ENCODE results near the gene RHBDL3.
"Not testable (repeated sequence)": the region's sequence is repeated elsewhere in the genome, so short reads cannot be mapped to it uniquely, and the experiment has no call there.

RHBDL3 gene

GRCh38 chr17:32289471-32290070 is 23.9 kb downstream of the RHBDL3 start:
- no peak for DNase-seq (ENCODE audit: low read depth in 2 of 2)

GRCh38 chr17:32292094-32292493 is 26.5 kb downstream of the RHBDL3 start:
- DNase-seq (ENCODE audit: low read depth in 2 of 2), result no peak

GRCh38 chr17:32297424-32297823 is 31.8 kb downstream of the RHBDL3 start:
- DNase-seq (ENCODE audit: low read depth in 2 of 2), result no peak

GRCh38 chr17:32297860-32298259 is 32.2 kb downstream of the RHBDL3 start:
- no peak for DNase-seq (ENCODE audit: low read depth in 2 of 2)

GRCh38 chr17:32298298-32298697 is 32.7 kb downstream of the RHBDL3 start:
- DNase-seq (ENCODE audit: low read depth in 2 of 2), result no peak

GRCh38 chr17:32298721-32299579 is 33.3 kb downstream of the RHBDL3 start:
- DNase-seq (ENCODE audit: low read depth in 2 of 2), result no peak

- no peak for DNase-seq (ENCODE audit: low read depth in 2 of 2)
These were observed 34.0 kb downstream of the RHBDL3 start for GRCh38 chr17:32299580-32300164.

GRCh38 chr17:32302037-32302436 is 36.4 kb downstream of the RHBDL3 start:
- no peak for DNase-seq (ENCODE audit: low read depth in 2 of 2)

GRCh38 chr17:32302860-32303649 is 37.4 kb downstream of the RHBDL3 start:
- no peak for DNase-seq (ENCODE audit: low read depth in 2 of 2)

- DNase-seq (ENCODE audit: low read depth in 2 of 2), result no peak
These were observed 38.2 kb downstream of the RHBDL3 start for GRCh38 chr17:32303781-32304288.

- DNase-seq (ENCODE audit: low read depth in 2 of 2), result no peak
These were observed 39.4 kb downstream of the RHBDL3 start for GRCh38 chr17:32305049-32305448.

GRCh38 chr17:32307658-32308057 is 42.0 kb downstream of the RHBDL3 start:
- no peak for DNase-seq (ENCODE audit: low read depth in 2 of 2)

GRCh38 chr17:32311028-32311536 is 45.5 kb downstream of the RHBDL3 start:
- DNase-seq (ENCODE audit: low read depth in 2 of 2), result no peak

GRCh38 chr17:32314636-32315035 is 49.0 kb downstream of the RHBDL3 start:
- DNase-seq (ENCODE audit: low read depth in 2 of 2), result no peak

- no peak for DNase-seq (ENCODE audit: low read depth in 2 of 2)
These were observed 49.5 kb downstream of the RHBDL3 start for GRCh38 chr17:32315171-32315570.

- DNase-seq (ENCODE audit: low read depth in 2 of 2), result not testable (repeated sequence)
These were observed 51.0 kb downstream of the RHBDL3 start for GRCh38 chr17:32316653-32317052.

GRCh38 chr17:32317353-32317752 is 51.7 kb downstream of the RHBDL3 start:
- DNase-seq (ENCODE audit: low read depth in 2 of 2), result no peak

- no peak for DNase-seq (ENCODE audit: low read depth in 2 of 2)
These were observed 52.4 kb downstream of the RHBDL3 start for GRCh38 chr17:32318071-32318470.

GRCh38 chr17:32319548-32319905 is 53.9 kb downstream of the RHBDL3 start:
- peak; percentile 18 to 71 for DNase-seq (ENCODE audit: low read depth in 2 of 2)

GRCh38 chr17:32320080-32320479 is 54.4 kb downstream of the RHBDL3 start:
- not testable (repeated sequence) for DNase-seq (ENCODE audit: low read depth in 2 of 2)

- DNase-seq (ENCODE audit: low read depth in 2 of 2), result no peak
These were observed 55.2 kb downstream of the RHBDL3 start for GRCh38 chr17:32320847-32321246.

GRCh38 chr17:32323046-32323445 is 57.4 kb downstream of the RHBDL3 start:
- no peak for DNase-seq (ENCODE audit: low read depth in 2 of 2)

All from stimulated activated CD4-positive, alpha-beta T cell treated with anti-CD3 and anti-CD28 coated beads, Interleukin-1b, Interleukin-23, amount 100 ng/mL, for 1 hour (primary cell).